Duodenal mucosa (tissue), 2 donors: ENCODE data around the gene ERMN.

Source experiments
- H3K27ac ChIP-seq: one replicate; pipeline ENCODE4 v1.7.0; 2013; ENCODE audit warnings: low read depth, low read length
- H3K27me3 ChIP-seq, 2 donors: one replicate each; pipeline ENCODE4 v1.7.0; 2013; ENCODE audit warnings: low read length in 2 of 2, control low read depth in 1 of 2; ENCODE audit not compliant: insufficient read depth in 2 of 2, control insufficient read depth in 1 of 2
- H3K36me3 ChIP-seq, 2 donors: one replicate each; pipeline ENCODE4 v1.7.0; 2013; ENCODE audit warnings: low read length in 2 of 2, control low read depth in 1 of 2; ENCODE audit not compliant: insufficient read depth in 2 of 2, control insufficient read depth in 1 of 2
- H3K4me1 ChIP-seq, 2 donors: one replicate each; pipeline ENCODE4 v1.7.0; 2013; ENCODE audit warnings: low read length in 2 of 2, control low read depth in 1 of 2; ENCODE audit not compliant: insufficient read depth in 2 of 2, control insufficient read depth in 1 of 2
- H3K4me3 ChIP-seq, 2 donors: one replicate each; pipeline ENCODE4 v1.7.0; 2013; ENCODE audit warnings: low read length in 2 of 2, low read depth in 1 of 2
- H3K9ac ChIP-seq, 2 donors: one replicate each; pipeline ENCODE4 v1.7.0; 2013; ENCODE audit warnings: low read length in 2 of 2, low read depth in 1 of 2
- H3K9me3 ChIP-seq, 2 donors: one replicate each; pipeline ENCODE4 v1.7.0; 2013; ENCODE audit warnings: low read length in 2 of 2, control low read depth in 1 of 2; ENCODE audit not compliant: control insufficient read depth in 1 of 2

ERMN gene

DNA sequence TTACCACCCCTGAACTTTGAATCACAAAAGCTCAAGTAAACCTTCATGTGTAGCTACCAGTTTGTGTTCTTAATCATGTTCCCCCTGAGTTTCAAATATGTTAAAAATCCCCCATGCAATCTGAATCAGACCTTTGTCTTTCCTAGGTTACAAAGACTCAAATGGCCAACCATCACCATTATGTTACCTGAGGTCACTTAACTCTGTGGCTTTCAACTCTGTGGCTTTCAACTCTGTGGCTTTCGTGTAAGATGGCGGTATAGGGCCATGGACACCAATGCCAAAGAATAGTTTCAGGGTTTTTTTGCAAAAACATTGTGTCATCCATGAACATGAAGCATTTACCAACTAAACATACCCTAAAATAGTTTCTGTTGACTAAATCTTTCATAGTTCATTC is 6.7 kb downstream of the ERMN start:
- Histone ChIP-seq H3K4me3 (no peak overlapping the region), H3K27me3 (no peaks in the 10 kb centered on the region), H3K9me3 (no peaks in the 10 kb centered on the region), H3K36me3 (no peaks in the 10 kb centered on the region), H3K4me1 (no peaks in the 10 kb centered on the region), H3K9ac (no peak overlapping the region), H3K27ac (no peak overlapping the region)

DNA sequence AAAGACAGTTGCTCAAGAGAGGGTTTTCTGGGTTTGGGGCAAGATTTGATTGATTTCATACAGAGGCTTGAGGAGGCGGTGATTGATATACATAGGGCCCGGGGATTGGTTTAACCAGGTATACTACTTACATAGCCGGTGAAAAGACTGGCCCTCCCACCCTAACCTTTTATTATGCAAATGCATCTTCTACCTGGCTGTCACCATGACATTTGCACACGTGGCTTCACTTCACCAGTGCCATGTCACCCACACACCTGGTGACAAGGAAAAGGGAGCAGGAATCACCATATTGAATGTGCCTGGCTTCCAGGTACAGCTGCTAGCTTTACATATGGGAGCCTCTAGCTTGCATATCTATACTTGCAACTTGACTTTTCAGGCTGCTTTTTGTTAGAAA is 9.7 kb downstream of the ERMN start:
- Histone ChIP-seq H3K4me1 (no peaks in the 10 kb centered on the region), H3K36me3 (no peaks in the 10 kb centered on the region), H3K27ac (no peak overlapping the region), H3K27me3 (no peaks in the 10 kb centered on the region), H3K9me3 (no peaks in the 10 kb centered on the region), H3K4me3 (no peak overlapping the region), H3K9ac (no peak overlapping the region)

- no peaks in the 10 kb centered on the region for H3K9me3 ChIP-seq
- no peak overlapping the region for H3K4me3 ChIP-seq
- no peaks in the 10 kb centered on the region for H3K4me1 ChIP-seq
- H3K36me3 ChIP-seq = no peaks in the 10 kb centered on the region
- H3K27ac ChIP-seq = no peak overlapping the region
- no peaks in the 10 kb centered on the region for H3K27me3 ChIP-seq
- H3K9ac ChIP-seq = no peak overlapping the region
Measured at GRCh38 chr2:157312866-157313486, 12.6 kb downstream of the ERMN start.

GRCh38 chr2:157311706-157312105 is 13.9 kb downstream of the ERMN start:
- H3K27ac ChIP-seq = no peak overlapping the region
- no peaks in the 10 kb centered on the region for H3K9me3 ChIP-seq
- no peak overlapping the region for H3K9ac ChIP-seq
- no peaks in the 10 kb centered on the region for H3K36me3 ChIP-seq
- no peak overlapping the region for H3K4me3 ChIP-seq
- H3K27me3 ChIP-seq = no peaks in the 10 kb centered on the region
- H3K4me1 ChIP-seq = no peaks in the 10 kb centered on the region

DNA sequence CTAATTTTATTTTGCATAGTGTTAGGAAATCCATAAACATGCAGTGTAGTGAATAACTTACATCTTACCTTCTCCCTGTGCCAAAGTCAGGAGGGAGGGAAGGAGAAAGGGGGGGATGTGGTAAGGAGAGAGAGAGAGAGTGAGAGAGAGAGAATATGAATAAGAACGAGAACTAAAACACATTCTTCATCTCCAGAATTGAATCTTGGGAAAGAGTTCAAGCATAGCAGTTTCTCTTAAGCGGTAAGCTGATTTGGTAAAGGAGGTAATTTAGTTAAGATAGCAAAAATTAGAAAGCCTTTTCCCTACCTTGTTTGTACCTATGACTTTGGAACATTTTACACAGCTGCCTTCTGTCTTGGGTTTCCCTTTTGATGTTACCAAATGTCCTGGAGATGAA is 15.7 kb downstream of the ERMN start:
- Histone ChIP-seq H3K9me3 (no peaks in the 10 kb centered on the region), H3K36me3 (no peaks in the 10 kb centered on the region), H3K27me3 (no peaks in the 10 kb centered on the region), H3K9ac (no peak overlapping the region), H3K4me3 (no peak overlapping the region), H3K4me1 (peaks cover 0 to 4% of the 10 kb centered on the region in 2 donors), H3K27ac (no peak overlapping the region)

DNA sequence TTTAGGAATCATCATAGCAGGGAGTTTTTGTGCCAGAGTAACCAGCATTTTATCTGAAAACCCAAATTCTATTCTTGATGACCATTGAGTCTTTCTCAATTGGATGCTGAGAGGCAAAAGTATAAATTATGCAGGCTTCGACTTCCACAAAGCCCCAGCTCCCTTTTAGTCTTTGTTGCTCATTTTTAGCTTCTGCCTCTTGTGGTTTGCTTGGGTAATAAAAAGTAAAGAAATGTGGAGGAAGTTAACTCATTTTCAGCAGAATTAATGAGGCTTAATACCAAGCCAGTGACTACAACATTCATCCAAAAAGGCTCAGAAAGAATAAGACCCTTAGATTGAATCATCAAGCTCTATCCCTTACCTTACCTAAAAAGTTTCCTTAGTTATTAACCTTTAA is 18.6 kb downstream of the ERMN start:
- Histone ChIP-seq H3K4me1 (peaks cover 0 to 4% of the 10 kb centered on the region in 2 donors), H3K27ac (no peak overlapping the region), H3K9me3 (no peaks in the 10 kb centered on the region), H3K9ac (no peak overlapping the region), H3K4me3 (no peak overlapping the region), H3K36me3 (no peaks in the 10 kb centered on the region), H3K27me3 (no peaks in the 10 kb centered on the region)

- Histone ChIP-seq H3K4me1 (peaks cover 0 to 13% of the 10 kb centered on the region in 2 donors), H3K27ac (no peak overlapping the region), H3K4me3 (no peak overlapping the region), H3K36me3 (no peaks in the 10 kb centered on the region), H3K27me3 (no peaks in the 10 kb centered on the region), H3K9me3 (no peaks in the 10 kb centered on the region), H3K9ac (no peak overlapping the region)
Measured at GRCh38 chr2:157305723-157306110, 19.9 kb downstream of the ERMN start.

GRCh38 chr2:157304811-157305722 is 20.6 kb downstream of the ERMN start:
- Histone ChIP-seq H3K4me3 (no peak overlapping the region), H3K36me3 (no peaks in the 10 kb centered on the region), H3K9ac (no peak overlapping the region), H3K27ac (no peak overlapping the region), H3K9me3 (no peaks in the 10 kb centered on the region), H3K4me1 (peaks cover 0 to 13% of the 10 kb centered on the region in 2 donors), H3K27me3 (no peaks in the 10 kb centered on the region)

GRCh38 chr2:157303612-157304011 is 22.0 kb downstream of the ERMN start:
- Histone ChIP-seq H3K36me3 (no peaks in the 10 kb centered on the region), H3K27me3 (no peaks in the 10 kb centered on the region), H3K4me3 (no peak overlapping the region), H3K9me3 (no peaks in the 10 kb centered on the region), H3K27ac (no peak overlapping the region), H3K9ac (no peak overlapping the region), H3K4me1 (peaks cover 0 to 13% of the 10 kb centered on the region in 2 donors)

DNA sequence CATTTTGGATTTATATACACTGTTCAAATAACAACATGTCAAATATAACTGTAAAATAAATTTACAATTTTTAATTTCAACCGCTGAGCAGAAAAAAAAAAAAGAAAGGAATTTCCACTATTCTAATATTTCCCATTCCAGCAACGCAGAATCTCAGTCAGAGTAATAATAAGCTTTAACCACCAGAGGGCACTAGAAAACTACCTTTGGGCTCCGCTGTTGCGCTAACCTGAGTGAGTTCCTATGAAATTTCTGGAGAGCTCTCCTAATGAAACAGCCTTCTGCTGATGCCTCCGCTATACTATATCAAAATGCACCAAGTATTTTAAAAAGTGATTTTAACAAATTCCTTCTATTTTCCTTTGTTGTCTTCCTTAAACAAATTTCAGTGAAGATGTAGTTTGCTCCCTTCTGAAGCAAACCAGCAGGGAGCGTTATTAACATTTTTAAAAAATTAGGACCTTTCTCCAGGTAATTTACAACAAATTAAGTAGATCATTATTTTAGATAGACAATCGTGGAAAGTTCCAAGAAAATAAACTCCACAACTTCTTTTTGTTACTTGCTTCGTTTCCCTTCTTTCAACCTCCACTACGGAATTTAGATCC is 23.0 kb downstream of the ERMN start:
- H3K27ac ChIP-seq = no peak overlapping the region
- H3K4me3 ChIP-seq = no peak overlapping the region
- H3K9me3 ChIP-seq = no peaks in the 10 kb centered on the region
- H3K9ac ChIP-seq = no peak overlapping the region
- no peaks in the 10 kb centered on the region for H3K27me3 ChIP-seq
- H3K4me1 ChIP-seq = peaks cover 0 to 13% of the 10 kb centered on the region in 2 donors
- H3K36me3 ChIP-seq = no peaks in the 10 kb centered on the region
